Sigmoid colon (tissue), 7 donors: ENCODE data around the gene COL4A2. TPM values are rescaled to one million over a fixed set of nuclear protein-coding genes. Genes with fewer than 3 reads are reported as not detected.

Experiments
- DNase-seq: peaks from one replicate; pipeline ENCODE4 v3.0.0-alpha.2; 2019
- H3K27ac ChIP-seq, 4 donors: fragments of 200-600 bp; sonication (generic); one replicate each; pipeline ENCODE4 v1.5.1; 2016 to 2019; ENCODE audit warnings: mild to moderate bottlenecking in 1 of 4
- H3K27me3 ChIP-seq, 3 donors: fragments of 200-600 bp; sonication (generic); one replicate each; pipeline ENCODE4 v1.5.1; 2019; ENCODE audit warnings: mild to moderate bottlenecking in 1 of 3
- H3K36me3 ChIP-seq, 4 donors: fragments of 200-600 bp; sonication (generic); one replicate each; pipeline ENCODE4 v1.5.1; 2016 to 2019
- H3K4me1 ChIP-seq, 4 donors: fragments of 200-600 bp; sonication (generic); one replicate each; pipeline ENCODE4 v1.5.1; 2017 to 2019
- H3K4me3 ChIP-seq, 4 donors: fragments of 200-600 bp; sonication (generic); one replicate each; pipeline ENCODE4 v1.5.1; 2017 to 2019; ENCODE audit warnings: mild to moderate bottlenecking in 2 of 4, moderate library complexity in 1 of 4
- H3K9me3 ChIP-seq, 4 donors: fragments of 200-600 bp in 3 of 4; sonication (generic) in 3 of 4; one replicate each; pipeline versions ENCODE4 v1.5.1 to v1.6.1; 2013 to 2019
- EP300 ChIP-seq, 4 donors: sonication (generic); formaldehyde crosslinking; IDR thresholded peaks; one replicate each; pipeline ENCODE4 v1.6.1; 2017; ENCODE audit warnings: antibody characterized with exemption in 4 of 4
- POLR2A ChIP-seq, 2 donors: fragments of 450-650 bp; IDR thresholded peaks; one replicate each; pipeline ENCODE4 v1.6.1; 2016; ENCODE audit warnings: antibody characterized with exemption in 2 of 2, mild to moderate bottlenecking in 2 of 2, moderate library complexity in 2 of 2
- POLR2AphosphoS5 ChIP-seq, 4 donors: sonication (generic); formaldehyde crosslinking; IDR thresholded peaks; one replicate each; pipeline ENCODE4 v1.6.1; 2017; ENCODE audit warnings: antibody characterized with exemption in 4 of 4
- WGBS, 2 donors: extraction: QIAGEN DNeasy Blood & Tissue Kit; methylation state at CpG; one replicate each; pipeline ENCODE4 v1.1.7; 2013; 5-methylcytosine and 5-hydroxymethylcytosine counted together
- intact Hi-C: fragments of 100-400 bp; cut with DNase I; formaldehyde crosslinking; loops from one replicate; pipeline ENCODE4 v1.15.1; 2023
- polyA plus RNA-seq, 3 donors: library from polyadenylated mRNA; stranded (reverse); fragments of 200-250 nt; gene quantifications; one replicate each; pipeline ENCODE4 v1.2.3, GENCODE V29; 2013
- total RNA-seq, 4 donors: library from RNA; depleted of rRNA; stranded (reverse); fragments of >200 nt; gene quantifications; one replicate each; pipeline ENCODE4 v1.1.0, GENCODE V29; 2016
- TF ChIP-seq, protein P1 (sequence below), 4 experiments: fragments of 450-650 bp in 3 of 4; fragments of 200-600 bp in 1 of 4; IDR thresholded peaks; one replicate each; pipeline ENCODE4 v1.5.1; 2016 to 2019; ENCODE audit warnings: antibody characterized with exemption in 4 of 4, mild to moderate bottlenecking in 3 of 4, moderate library complexity in 2 of 4
- donor health status: healthy with polysubstance abuse.
- donor health status: Bipolar disorder and iron deficiency.
- donor health status: healthy.

COL4A2 gene
- total and polyA plus RNA-seq, 7 donors: 24.0 to 1,039 (median 306) TPM

- 73 to 88% methylated on average over 14 of the region's 14 CpGs for WGBS, 2 donors
- Histone ChIP-seq H3K9me3 (no peaks in the 10 kb centered on the region), H3K36me3 (peaks cover 80 to 98% (median 85%) of the 10 kb centered on the region in 4 donors)
These were observed 164.2 kb downstream of the COL4A2 start for GRCh38 chr13:110471156-110471832.

DNA sequence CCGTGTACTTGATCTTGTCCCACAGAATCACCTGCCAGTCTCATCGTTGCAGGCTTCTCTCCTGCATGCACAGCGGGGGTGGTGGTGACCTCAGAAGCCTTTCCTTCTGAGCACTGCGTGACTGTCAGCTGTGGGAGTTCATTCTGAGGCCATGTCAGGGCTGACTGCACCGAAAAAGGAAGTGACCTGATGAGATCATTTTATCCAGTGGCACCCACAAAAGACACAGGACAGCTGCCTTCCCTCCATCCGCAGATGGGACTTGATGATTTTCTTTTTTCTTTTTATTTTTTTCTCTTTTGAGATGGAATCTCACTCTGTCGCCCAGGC is 164.7 kb downstream of the COL4A2 start:
- TF ChIP-seq, protein P1, sequence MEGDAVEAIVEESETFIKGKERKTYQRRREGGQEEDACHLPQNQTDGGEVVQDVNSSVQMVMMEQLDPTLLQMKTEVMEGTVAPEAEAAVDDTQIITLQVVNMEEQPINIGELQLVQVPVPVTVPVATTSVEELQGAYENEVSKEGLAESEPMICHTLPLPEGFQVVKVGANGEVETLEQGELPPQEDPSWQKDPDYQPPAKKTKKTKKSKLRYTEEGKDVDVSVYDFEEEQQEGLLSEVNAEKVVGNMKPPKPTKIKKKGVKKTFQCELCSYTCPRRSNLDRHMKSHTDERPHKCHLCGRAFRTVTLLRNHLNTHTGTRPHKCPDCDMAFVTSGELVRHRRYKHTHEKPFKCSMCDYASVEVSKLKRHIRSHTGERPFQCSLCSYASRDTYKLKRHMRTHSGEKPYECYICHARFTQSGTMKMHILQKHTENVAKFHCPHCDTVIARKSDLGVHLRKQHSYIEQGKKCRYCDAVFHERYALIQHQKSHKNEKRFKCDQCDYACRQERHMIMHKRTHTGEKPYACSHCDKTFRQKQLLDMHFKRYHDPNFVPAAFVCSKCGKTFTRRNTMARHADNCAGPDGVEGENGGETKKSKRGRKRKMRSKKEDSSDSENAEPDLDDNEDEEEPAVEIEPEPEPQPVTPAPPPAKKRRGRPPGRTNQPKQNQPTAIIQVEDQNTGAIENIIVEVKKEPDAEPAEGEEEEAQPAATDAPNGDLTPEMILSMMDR (IDR thresholded peaks at IDR 0.05): no peak
- no peak for TF ChIP-seq POLR2A (IDR thresholded peaks at IDR 0.05)
- TF ChIP-seq POLR2AphosphoS5 (IDR thresholded peaks at IDR 0.05): peak in 2 of 4 donors; percentile 32 to 56
- TF ChIP-seq EP300 (IDR thresholded peaks at IDR 0.05): peak in 1 of 4 donors; percentile 68
- H3K9me3 ChIP-seq: no peaks in the 10 kb centered on the region
- 52 to 84% methylated on average over 7 of the region's 7 CpGs for WGBS, 2 donors
- peaks cover 80 to 98% (median 84%) of the 10 kb centered on the region in 4 donors for H3K36me3 ChIP-seq
- H3K27ac ChIP-seq: peak overlapping the region in 3 of 4 donors; percentile 50 to 55 (median 52)
- DNase-seq: peak; percentile 77
- H3K4me1 ChIP-seq: peaks cover 0 to 4% (median 0%) of the 10 kb centered on the region in 4 donors
- no peaks in the 10 kb centered on the region for H3K27me3 ChIP-seq
- no peak overlapping the region for H3K4me3 ChIP-seq
- intact Hi-C loops: no loop called here

More at GRCh38 chr13:110471156-110471832, 164.2 kb downstream of the COL4A2 start:
- Histone ChIP-seq H3K27ac (peak overlapping the region in 3 of 4 donors; percentile 50 to 55 (median 52)), H3K4me1 (peaks cover 0 to 4% (median 0%) of the 10 kb centered on the region in 4 donors), H3K27me3 (no peaks in the 10 kb centered on the region), H3K4me3 (no peak overlapping the region)
- intact Hi-C loops: no loop called here
- TF ChIP-seq POLR2AphosphoS5 (IDR thresholded peaks at IDR 0.05) (no peak), POLR2A (IDR thresholded peaks at IDR 0.05) (no peak), EP300 (IDR thresholded peaks at IDR 0.05) (no peak)
- TF ChIP-seq, protein P1 (IDR thresholded peaks at IDR 0.05): no peak
- DNase-seq: no peak

- intact Hi-C loops: no loop called here
- Histone ChIP-seq H3K27me3 (no peaks in the 10 kb centered on the region), H3K36me3 (peaks cover 72 to 97% (median 79%) of the 10 kb centered on the region in 4 donors), H3K4me1 (peaks cover 0 to 11% (median 9%) of the 10 kb centered on the region in 4 donors), H3K9me3 (no peaks in the 10 kb centered on the region), H3K27ac (peak overlapping the region in 2 of 4 donors; percentile 9 to 28), H3K4me3 (no peak overlapping the region)
- 92 to 94% methylated on average over 14 of the region's 14 CpGs for WGBS, 2 donors
- TF ChIP-seq POLR2AphosphoS5 (IDR thresholded peaks at IDR 0.05) (no peak), EP300 (IDR thresholded peaks at IDR 0.05) (no peak), POLR2A (IDR thresholded peaks at IDR 0.05) (no peak)
- TF ChIP-seq, protein P1 (IDR thresholded peaks at IDR 0.05): no peak
- no peak for DNase-seq
These were observed 165.9 kb downstream of the COL4A2 start for GRCh38 chr13:110472904-110473563.

GRCh38 chr13:110474713-110475112 is 167.6 kb downstream of the COL4A2 start:
- H3K27me3 ChIP-seq: no peaks in the 10 kb centered on the region
- no peaks in the 10 kb centered on the region for H3K9me3 ChIP-seq
- TF ChIP-seq, protein P1 (IDR thresholded peaks at IDR 0.05): no peak
- TF ChIP-seq EP300 (IDR thresholded peaks at IDR 0.05) (no peak), POLR2A (IDR thresholded peaks at IDR 0.05) (no peak), POLR2AphosphoS5 (IDR thresholded peaks at IDR 0.05) (no peak)
- DNase-seq: no peak
- H3K4me3 ChIP-seq: no peak overlapping the region
- intact Hi-C loops: no loop called here
- peaks cover 64 to 97% (median 79%) of the 10 kb centered on the region in 4 donors for H3K36me3 ChIP-seq
- WGBS, 2 donors: 94 to 96% methylated on average over 21 of the region's 21 CpGs
- H3K4me1 ChIP-seq: peaks cover 0 to 22% (median 12%) of the 10 kb centered on the region in 4 donors
- H3K27ac ChIP-seq: no peak overlapping the region
